ENCODE measurements around the gene ABCC8.

- TF ChIP-seq POLR2A (IDR thresholded peaks at IDR 0.05; ENCODE audit: low read length) (no peak), GATA1 (IDR thresholded peaks at IDR 0.05; ENCODE audit: low read depth, low read length) (no peak)
Measured at GRCh38 chr11:17375547-17375946, 101.1 kb downstream of the ABCC8 start.

Measured in erythroblast (primary cell).